ENCODE results near the gene ABCB11.

Gene ABCB11

DNA sequence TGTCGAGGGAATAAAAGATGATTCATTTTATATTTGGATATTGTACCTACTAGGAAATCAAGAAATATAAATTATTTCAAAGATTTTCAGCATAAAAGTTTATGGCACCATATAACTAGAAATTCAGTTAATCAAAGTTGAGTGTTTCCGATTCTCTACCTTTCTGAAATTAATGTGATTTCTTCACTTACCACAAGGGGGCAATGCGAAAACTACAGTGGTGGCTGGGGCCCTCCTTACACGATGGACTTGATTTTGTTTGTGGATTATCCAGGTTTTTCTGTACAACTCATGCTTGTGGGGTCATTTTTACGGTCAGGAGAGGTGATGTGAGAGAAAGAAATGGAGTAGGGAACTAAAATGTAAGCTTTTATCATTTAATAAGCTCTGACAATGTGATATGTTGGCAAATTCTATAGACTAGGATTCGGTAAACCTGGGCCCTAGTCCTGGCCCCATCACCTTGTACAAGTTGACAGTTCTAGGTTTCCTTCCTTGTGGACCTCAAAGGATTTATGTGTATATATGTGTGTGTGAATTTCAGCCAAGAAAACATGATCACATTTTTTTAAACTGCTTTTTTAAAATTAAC lies 82.4 kb downstream of the ABCB11 start:
- in situ Hi-C loops (cut with HindIII; ENCODE audit: low pct_ligation_motif_present, low sequenced_read_pairs) = no loop called here
- no peak for DNase-seq
- no peak overlapping the region for H3K27ac ChIP-seq

DNA sequence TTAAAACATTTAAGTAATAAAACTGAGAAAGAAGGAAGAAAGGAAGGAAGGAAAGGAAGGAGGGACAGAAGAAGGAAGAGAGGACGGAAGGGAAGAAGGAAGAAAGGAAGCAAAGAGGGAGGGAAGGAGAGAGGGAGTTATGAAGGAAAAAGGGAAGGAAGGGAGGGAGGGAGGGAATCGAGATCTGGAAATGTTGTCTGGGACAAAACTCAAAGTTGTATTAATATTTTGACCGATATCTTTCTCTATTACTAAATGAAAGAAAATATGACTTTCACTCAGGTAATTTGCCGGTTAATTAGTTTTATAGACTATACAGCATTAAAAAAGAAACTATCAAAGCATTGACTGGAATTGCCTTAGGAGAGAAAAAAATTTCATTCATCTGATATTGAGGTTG lies 85.6 kb downstream of the ABCB11 start:
- no peaks in the 10 kb centered on the region for H3K27me3 ChIP-seq (replicated peaks)
- TF ChIP-seq, protein P1, sequence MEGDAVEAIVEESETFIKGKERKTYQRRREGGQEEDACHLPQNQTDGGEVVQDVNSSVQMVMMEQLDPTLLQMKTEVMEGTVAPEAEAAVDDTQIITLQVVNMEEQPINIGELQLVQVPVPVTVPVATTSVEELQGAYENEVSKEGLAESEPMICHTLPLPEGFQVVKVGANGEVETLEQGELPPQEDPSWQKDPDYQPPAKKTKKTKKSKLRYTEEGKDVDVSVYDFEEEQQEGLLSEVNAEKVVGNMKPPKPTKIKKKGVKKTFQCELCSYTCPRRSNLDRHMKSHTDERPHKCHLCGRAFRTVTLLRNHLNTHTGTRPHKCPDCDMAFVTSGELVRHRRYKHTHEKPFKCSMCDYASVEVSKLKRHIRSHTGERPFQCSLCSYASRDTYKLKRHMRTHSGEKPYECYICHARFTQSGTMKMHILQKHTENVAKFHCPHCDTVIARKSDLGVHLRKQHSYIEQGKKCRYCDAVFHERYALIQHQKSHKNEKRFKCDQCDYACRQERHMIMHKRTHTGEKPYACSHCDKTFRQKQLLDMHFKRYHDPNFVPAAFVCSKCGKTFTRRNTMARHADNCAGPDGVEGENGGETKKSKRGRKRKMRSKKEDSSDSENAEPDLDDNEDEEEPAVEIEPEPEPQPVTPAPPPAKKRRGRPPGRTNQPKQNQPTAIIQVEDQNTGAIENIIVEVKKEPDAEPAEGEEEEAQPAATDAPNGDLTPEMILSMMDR (IDR thresholded peaks at IDR 0.05; ENCODE audit: low read depth, low read length, missing control alignments) = no peak
- DNase-seq = no peak
- H3K27ac ChIP-seq = no peak overlapping the region
- H3K4me3 ChIP-seq (ENCODE audit: low read depth, low read length) = no peak overlapping the region
- H3K36me3 ChIP-seq (replicated peaks) = no peaks in the 10 kb centered on the region
- in situ Hi-C loops (cut with HindIII; ENCODE audit: low pct_ligation_motif_present, low sequenced_read_pairs) = no loop called here

More for the DNA sequence above, 82.4 kb downstream of the ABCB11 start:
- Histone ChIP-seq H3K36me3 (replicated peaks) (no peaks in the 10 kb centered on the region), H3K27me3 (replicated peaks) (no peaks in the 10 kb centered on the region), H3K4me3 (ENCODE audit: low read depth, low read length) (no peak overlapping the region)
- TF ChIP-seq, protein P1 (IDR thresholded peaks at IDR 0.05; ENCODE audit: low read depth, low read length, missing control alignments) = peak; percentile 77

DNA sequence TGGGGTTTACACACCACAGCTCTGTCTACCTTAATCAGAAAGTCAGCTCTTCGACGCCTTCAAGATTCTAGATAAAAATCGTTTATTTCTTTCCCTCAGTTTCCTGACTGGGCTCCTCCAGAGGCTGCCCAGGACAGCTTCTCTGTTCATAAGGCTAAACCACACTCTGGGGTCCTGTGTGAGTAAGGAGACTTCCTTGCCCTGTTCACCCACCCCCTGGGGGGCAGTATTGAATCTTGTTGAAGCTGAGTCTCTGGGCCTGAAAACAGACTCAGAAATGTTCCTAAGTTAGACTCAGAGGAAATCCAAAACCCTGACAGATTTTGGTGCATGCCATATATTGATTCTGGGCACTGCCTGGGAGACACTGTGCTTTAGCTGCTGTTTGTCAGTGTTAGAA lies 87.1 kb downstream of the ABCB11 start:
- in situ Hi-C loops (cut with HindIII; ENCODE audit: low pct_ligation_motif_present, low sequenced_read_pairs) = no loop called here

GRCh38 chr2:168941297-168941696 lies 89.8 kb downstream of the ABCB11 start:
- no peaks in the 10 kb centered on the region for H3K36me3 ChIP-seq (replicated peaks)
- in situ Hi-C loops (cut with HindIII; ENCODE audit: low pct_ligation_motif_present, low sequenced_read_pairs) = no loop called here
- H3K27me3 ChIP-seq (replicated peaks) = no peaks in the 10 kb centered on the region
- no peak for DNase-seq
- H3K4me3 ChIP-seq (ENCODE audit: low read depth, low read length) = no peak overlapping the region
- TF ChIP-seq, protein P1 (IDR thresholded peaks at IDR 0.05; ENCODE audit: low read depth, low read length, missing control alignments) = no peak
- no peak overlapping the region for H3K27ac ChIP-seq

More for the DNA sequence above, 87.1 kb downstream of the ABCB11 start:
- no peaks in the 10 kb centered on the region for H3K36me3 ChIP-seq (replicated peaks)
- no peaks in the 10 kb centered on the region for H3K27me3 ChIP-seq (replicated peaks)
- DNase-seq = no peak
- H3K27ac ChIP-seq = no peak overlapping the region
- no peak overlapping the region for H3K4me3 ChIP-seq (ENCODE audit: low read depth, low read length)
- TF ChIP-seq, protein P1 (IDR thresholded peaks at IDR 0.05; ENCODE audit: low read depth, low read length, missing control alignments) = peak; percentile 29

GRCh38 chr2:168939918-168940317 lies 91.2 kb downstream of the ABCB11 start:
- in situ Hi-C loops (cut with HindIII; ENCODE audit: low pct_ligation_motif_present, low sequenced_read_pairs) = no loop called here
- TF ChIP-seq, protein P1 (IDR thresholded peaks at IDR 0.05; ENCODE audit: low read depth, low read length, missing control alignments) = no peak
- Histone ChIP-seq H3K27ac (no peak overlapping the region), H3K4me3 (ENCODE audit: low read depth, low read length) (no peak overlapping the region), H3K27me3 (replicated peaks) (no peaks in the 10 kb centered on the region), H3K36me3 (replicated peaks) (no peaks in the 10 kb centered on the region)
- no peak for DNase-seq

GRCh38 chr2:168939061-168939460 lies 92.1 kb downstream of the ABCB11 start:
- Histone ChIP-seq H3K27ac (no peak overlapping the region), H3K36me3 (replicated peaks) (no peaks in the 10 kb centered on the region), H3K27me3 (replicated peaks) (no peaks in the 10 kb centered on the region), H3K4me3 (ENCODE audit: low read depth, low read length) (no peak overlapping the region)
- DNase-seq = no peak
- in situ Hi-C loops (cut with HindIII; ENCODE audit: low pct_ligation_motif_present, low sequenced_read_pairs) = no loop called here
- TF ChIP-seq, protein P1 (IDR thresholded peaks at IDR 0.05; ENCODE audit: low read depth, low read length, missing control alignments) = no peak

All from brain microvascular endothelial cell (primary cell).